Colonic mucosa (tissue), 4 donors: ENCODE results near the gene B4GALT6. TPM values are rescaled to one million over a fixed set of nuclear protein-coding genes. Genes with fewer than 3 reads are reported as not detected.

Source experiments
- DNase-seq: peaks from one replicate; pipeline ENCODE4 v3.0.0-alpha.2; 2020
- H3K27ac ChIP-seq: fragments of 200-600 bp; one replicate; pipeline ENCODE4 v1.8.0; 2021
- H3K27me3 ChIP-seq: fragments of 200-600 bp; one replicate; pipeline ENCODE4 v1.8.0; 2021
- H3K36me3 ChIP-seq: fragments of 200-600 bp; one replicate; pipeline ENCODE4 v1.8.0; 2021
- H3K4me1 ChIP-seq: fragments of 200-600 bp; one replicate; pipeline ENCODE4 v1.8.0; 2021; ENCODE audit warnings: mild to moderate bottlenecking
- H3K4me3 ChIP-seq: fragments of 200-600 bp; one replicate; pipeline ENCODE4 v1.8.0; 2021
- H3K9ac ChIP-seq, 2 donors: one replicate each; pipeline ENCODE4 v1.7.0; 2013; ENCODE audit warnings: control low read depth in 2 of 2, low read depth in 2 of 2, low read length in 2 of 2
- H3K9me3 ChIP-seq: fragments of 200-600 bp; one replicate; pipeline ENCODE4 v1.8.0; 2021
- CTCF ChIP-seq: fragments of 200-600 bp; IDR thresholded peaks from one replicate; pipeline ENCODE4 v1.8.0; 2022; ENCODE audit warnings: antibody characterized with exemption, mild to moderate bottlenecking
- intact Hi-C: fragments of 100-400 bp; cut with DNase I; formaldehyde crosslinking; loops from one replicate; pipeline ENCODE4 v1.14.1; 2022
- total RNA-seq, 2 donors: library from RNA; stranded (reverse); fragmentation: NEBNext Ultra II Directional in 1 of 2; extraction: Animal tissue kit (Norgen Biotek cat#: 25700) in 1 of 2; gene quantifications; one replicate each; pipeline ENCODE4 v1.2.1, GENCODE V29; 2021
- donor health status: healthy.
- donor health status: DM: no; HTN: no; CAD: no.
- donor health status: DM: no; HTN: no; CAD: no.

Gene B4GALT6
- total RNA-seq, 2 donors from 2014 or later = 5.7 to 7.5 TPM

DNA sequence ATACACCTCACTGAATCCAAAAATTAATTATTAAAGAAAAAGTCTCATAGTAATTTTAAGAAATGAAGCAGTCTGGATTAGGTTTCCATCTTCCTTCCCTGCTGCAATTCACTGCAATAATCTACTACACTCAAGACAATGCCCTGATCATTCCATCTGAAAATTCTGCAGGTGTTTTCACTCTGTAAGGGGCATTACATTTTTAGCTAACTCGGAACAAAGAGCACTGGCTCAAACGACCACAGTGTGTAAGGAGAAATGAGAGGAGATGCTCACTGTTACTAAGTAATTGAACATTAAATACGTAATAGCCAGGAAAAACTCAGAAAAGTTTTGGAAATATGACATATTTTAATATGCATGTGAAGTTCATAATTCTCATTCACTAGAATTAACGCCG is 1.3 kb downstream of the B4GALT6 start:
- no peak overlapping the region for H3K9ac ChIP-seq
- H3K27me3 ChIP-seq = no peaks in the 10 kb centered on the region
- TF ChIP-seq CTCF = no peak
- H3K4me1 ChIP-seq = peaks cover 3% of the 10 kb centered on the region
- H3K9me3 ChIP-seq = no peaks in the 10 kb centered on the region
- no peak overlapping the region for H3K27ac ChIP-seq
- intact Hi-C loops = no loop called here
- H3K4me3 ChIP-seq = no peak overlapping the region
- no peaks in the 10 kb centered on the region for H3K36me3 ChIP-seq
- DNase-seq = no peak

GRCh38 chr18:31680831-31681568 is 3.4 kb downstream of the B4GALT6 start:
- Histone ChIP-seq H3K27me3 (no peaks in the 10 kb centered on the region), H3K4me1 (peaks cover 3% of the 10 kb centered on the region), H3K27ac (peak overlapping the region; percentile 62), H3K9me3 (no peaks in the 10 kb centered on the region), H3K36me3 (no peaks in the 10 kb centered on the region), H3K4me3 (no peak overlapping the region), H3K9ac (no peak overlapping the region)
- intact Hi-C loops = no loop called here
- DNase-seq = peak; percentile 43
- TF ChIP-seq CTCF = no peak

GRCh38 chr18:31680433-31680811 is 4.0 kb downstream of the B4GALT6 start:
- Histone ChIP-seq H3K27me3 (no peaks in the 10 kb centered on the region), H3K36me3 (no peaks in the 10 kb centered on the region), H3K4me1 (peaks cover 3% of the 10 kb centered on the region), H3K9me3 (no peaks in the 10 kb centered on the region), H3K9ac (no peak overlapping the region), H3K27ac (peak overlapping the region; percentile 62), H3K4me3 (no peak overlapping the region)
- intact Hi-C loops = no loop called here
- DNase-seq = no peak
- no peak for TF ChIP-seq CTCF

DNA sequence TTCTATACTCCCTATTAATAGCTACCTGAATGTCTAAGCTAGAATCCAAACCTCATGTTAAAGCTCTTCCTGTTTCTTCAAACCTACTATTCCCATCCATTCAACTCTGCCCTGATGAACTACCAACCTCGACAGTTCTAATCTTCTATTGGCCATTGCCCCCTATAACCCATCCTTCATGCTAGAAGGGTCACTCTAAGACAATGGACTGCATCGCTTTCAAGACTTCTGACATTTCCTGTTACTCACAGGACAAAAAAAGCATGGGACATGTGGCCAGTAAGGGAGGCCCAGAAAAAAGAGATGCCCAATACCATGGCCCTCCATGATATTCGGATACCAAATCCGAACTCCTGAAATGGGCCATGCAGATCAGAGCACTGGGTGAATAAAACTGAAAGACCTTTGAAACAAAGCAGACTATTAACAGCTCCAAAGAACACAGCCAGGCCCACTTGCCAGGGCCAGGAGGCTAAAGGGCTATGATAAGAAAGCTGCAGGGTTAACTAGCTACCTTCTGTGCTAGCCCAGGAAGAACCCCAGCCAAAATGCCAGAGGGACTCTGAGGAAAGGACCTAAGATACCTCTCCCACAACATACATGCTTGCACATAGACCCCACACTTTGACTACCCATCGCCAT is 4.5 kb downstream of the B4GALT6 start:
- Histone ChIP-seq H3K9me3 (no peaks in the 10 kb centered on the region), H3K9ac (no peak overlapping the region), H3K4me1 (peaks cover 3% of the 10 kb centered on the region), H3K36me3 (no peaks in the 10 kb centered on the region), H3K4me3 (no peak overlapping the region), H3K27me3 (no peaks in the 10 kb centered on the region), H3K27ac (peak overlapping the region; percentile 62)
- peak; percentile 21 for DNase-seq
- no peak for TF ChIP-seq CTCF
- intact Hi-C loops = no loop called here

GRCh38 chr18:31679133-31679742 is 5.1 kb downstream of the B4GALT6 start:
- H3K36me3 ChIP-seq = no peaks in the 10 kb centered on the region
- TF ChIP-seq CTCF = no peak
- intact Hi-C loops = no loop called here
- no peak overlapping the region for H3K4me3 ChIP-seq
- peak overlapping the region; percentile 62 for H3K27ac ChIP-seq
- peak; percentile 36 for DNase-seq
- H3K4me1 ChIP-seq = peaks cover 3% of the 10 kb centered on the region
- H3K9me3 ChIP-seq = no peaks in the 10 kb centered on the region
- no peak overlapping the region for H3K9ac ChIP-seq
- H3K27me3 ChIP-seq = no peaks in the 10 kb centered on the region
